Adipose tissue (tissue), 3 donors: Measurements from ENCODE around the gene CNIH1. TPM values are rescaled to one million over a fixed set of nuclear protein-coding genes. Genes with fewer than 3 reads are reported as not detected.
"Not testable (repeated sequence)": the region's sequence is repeated elsewhere in the genome, so short reads cannot be mapped to it uniquely, and the experiment has no call there.

Source experiments
- H3K27ac ChIP-seq: one replicate; pipeline ENCODE4 v1.5.1; 2013; ENCODE audit warnings: low read depth, low read length
- WGBS, 3 donors: extraction: QIAGEN DNeasy Blood & Tissue Kit; methylation state at CpG; one replicate each; pipeline ENCODE4 v1.1.7; 2013; 5-methylcytosine and 5-hydroxymethylcytosine counted together
- polyA plus RNA-seq, 3 donors: library from polyadenylated mRNA; stranded (reverse); fragments of 200-250 nt; gene quantifications; one replicate each; pipeline ENCODE4 v1.2.3, GENCODE V29; 2013
- donor health status: healthy with polysubstance abuse.
- donor health status: Bipolar disorder and iron deficiency.
- donor health status: healthy.

CNIH1 gene
- polyA plus RNA-seq, 3 donors = 42.1 to 132 (median 67.6) TPM

DNA sequence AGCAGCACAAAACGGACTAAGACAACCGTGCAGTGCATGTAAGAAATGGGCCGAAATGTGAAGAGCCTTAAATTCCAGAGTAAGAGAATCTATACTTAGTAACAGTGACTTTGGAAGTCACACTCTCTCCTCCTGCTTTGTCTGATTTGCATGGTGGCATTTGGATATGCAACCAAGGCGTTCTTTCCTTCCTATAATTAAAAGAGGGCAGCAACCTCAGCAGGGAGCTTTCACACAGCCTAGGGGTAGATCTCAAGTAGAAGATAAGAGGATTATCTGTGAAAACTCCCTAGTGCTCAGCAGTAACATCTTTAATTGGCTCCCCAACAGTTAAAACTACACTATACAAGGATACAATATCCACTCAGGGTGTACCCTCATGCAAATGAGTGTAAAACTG, 31.1 kb upstream of the CNIH1 start:
- 89 to 91% (median 91%) methylated on average over 4 of the region's 4 CpGs for WGBS, 3 donors
- no peak overlapping the region for H3K27ac ChIP-seq

DNA sequence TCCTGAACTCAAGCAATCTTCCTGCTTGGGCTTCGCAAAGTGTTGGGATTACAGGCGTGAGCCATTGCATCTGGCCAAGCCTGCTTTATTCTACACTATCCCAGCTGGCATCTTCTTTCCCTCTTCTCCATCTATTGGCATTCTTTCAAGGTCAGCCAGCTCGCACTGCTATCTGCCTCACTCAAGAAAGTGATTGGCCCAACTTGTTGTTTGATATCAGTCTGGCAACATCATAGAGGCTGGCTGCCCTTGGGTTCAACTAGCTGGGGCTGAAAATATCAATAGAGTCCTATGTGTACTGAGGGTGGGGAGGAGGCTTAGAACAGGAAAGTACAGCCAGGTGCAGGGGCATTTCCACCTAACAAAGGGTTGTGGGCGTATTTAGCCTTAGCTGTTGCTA, 30.5 kb upstream of the CNIH1 start:
- WGBS, 3 donors = 66 to 90% (median 88%) methylated on average over 4 of the region's 4 CpGs
- no peak overlapping the region for H3K27ac ChIP-seq

DNA sequence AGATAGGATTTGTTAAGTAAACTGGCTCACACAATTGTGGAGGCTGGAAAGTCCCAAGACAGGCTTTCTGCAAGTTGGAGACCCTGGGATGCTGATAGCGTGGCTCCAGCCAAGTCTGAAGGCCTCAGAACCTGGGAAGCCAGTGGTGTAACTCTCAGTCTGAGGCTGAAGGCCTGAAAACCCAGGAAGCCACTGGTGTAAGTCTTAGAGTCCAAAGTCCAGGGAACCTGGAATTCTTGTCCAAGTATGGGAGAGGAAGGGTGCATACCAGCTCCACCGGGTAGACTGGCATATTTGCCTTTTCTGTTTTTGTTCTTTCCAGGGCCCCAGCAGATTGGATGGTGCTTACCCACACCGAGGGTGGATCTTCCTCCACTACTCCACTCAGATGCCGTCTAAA, 29.5 kb upstream of the CNIH1 start:
- 67 to 95% (median 93%) methylated on average over 4 of the region's 4 CpGs for WGBS, 3 donors

DNA sequence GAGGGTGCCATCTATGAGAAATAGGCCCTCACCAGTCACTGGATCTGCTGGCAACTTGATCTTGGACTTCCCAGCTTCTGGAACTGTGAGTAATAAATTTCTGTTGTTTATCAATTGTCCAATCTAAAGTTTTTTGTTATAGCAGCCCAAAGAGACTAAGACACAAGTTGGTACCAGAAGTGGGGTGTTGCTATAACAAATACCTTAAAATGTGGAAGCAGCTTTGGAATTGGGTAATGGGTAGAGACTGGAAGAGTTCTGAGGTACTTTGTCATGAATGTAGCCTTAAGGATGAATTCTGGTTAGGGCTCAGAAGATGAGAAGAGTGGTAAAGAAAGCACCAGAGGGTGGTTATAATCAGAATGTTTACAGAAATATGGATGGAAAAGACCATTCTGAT, 26.1 kb upstream of the CNIH1 start:
- H3K27ac ChIP-seq = no peak overlapping the region

More for the DNA sequence above, 29.5 kb upstream of the CNIH1 start:
- H3K27ac ChIP-seq = no peak overlapping the region

DNA sequence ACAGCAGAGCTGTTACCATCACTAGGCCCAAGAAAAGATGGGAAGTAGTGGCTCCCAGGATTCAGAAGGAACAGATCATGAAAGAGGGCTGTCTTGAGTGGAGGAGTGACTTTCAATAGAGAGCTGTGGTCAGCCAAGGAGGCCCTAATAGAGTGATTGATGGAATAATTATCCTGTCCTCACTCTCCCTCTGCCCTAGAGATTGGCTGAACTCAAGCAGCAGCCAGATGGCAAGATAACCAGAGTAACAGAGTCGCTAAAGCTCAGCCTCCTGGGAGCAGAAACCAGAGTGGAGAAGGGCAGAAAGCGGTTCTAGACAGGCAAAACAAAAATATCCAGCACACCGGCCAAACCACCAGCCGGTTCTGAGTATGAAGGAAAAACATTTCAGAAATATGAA, 24.5 kb upstream of the CNIH1 start:
- 72 to 80% (median 79%) methylated on average over 4 of the region's 4 CpGs for WGBS, 3 donors
- H3K27ac ChIP-seq = no peak overlapping the region

DNA sequence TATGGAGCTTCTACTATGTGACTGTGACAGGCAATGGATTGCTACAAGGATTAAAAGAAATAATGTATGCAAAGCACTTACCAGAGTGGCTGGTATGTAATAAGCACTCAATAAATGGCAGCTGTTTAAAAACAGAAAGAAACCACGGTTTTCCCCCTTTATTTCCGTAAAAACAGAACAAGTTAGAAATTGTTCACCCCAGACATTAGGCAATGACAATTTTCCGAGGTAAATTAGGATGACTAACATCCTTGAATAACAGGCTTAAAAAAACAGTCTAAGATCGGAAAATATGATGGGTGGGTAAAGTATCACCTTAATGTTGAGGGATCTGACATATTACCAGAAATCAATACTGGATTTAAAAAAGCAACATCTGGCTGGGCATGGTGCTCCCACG, 20.9 kb upstream of the CNIH1 start:
- 59 to 79% (median 76%) methylated on average over 5 of the region's 5 CpGs for WGBS, 3 donors

DNA sequence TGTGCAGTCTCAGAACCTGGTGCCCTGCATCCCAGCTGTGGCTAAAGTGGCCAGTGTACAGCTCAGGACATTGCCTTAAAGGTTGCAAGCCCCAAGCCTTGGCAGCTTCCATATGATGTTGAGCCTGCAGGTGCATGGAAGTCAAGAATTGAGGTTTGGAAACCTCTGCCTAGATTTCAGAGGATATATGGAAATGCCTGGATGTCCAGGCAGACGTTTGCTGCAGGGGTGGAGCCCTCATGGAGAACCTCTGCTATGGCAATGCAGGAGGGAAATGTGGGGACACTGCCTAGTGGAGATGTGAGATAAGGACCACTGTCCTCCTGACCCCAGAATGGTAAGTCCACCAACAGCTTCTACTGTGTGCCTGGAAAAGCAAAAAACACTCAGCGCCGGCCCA, 17.9 kb upstream of the CNIH1 start:
- 88 to 95% (median 92%) methylated on average over 3 of the region's 3 CpGs for WGBS, 3 donors

More for the DNA sequence above, 20.9 kb upstream of the CNIH1 start:
- H3K27ac ChIP-seq = no peak overlapping the region

DNA sequence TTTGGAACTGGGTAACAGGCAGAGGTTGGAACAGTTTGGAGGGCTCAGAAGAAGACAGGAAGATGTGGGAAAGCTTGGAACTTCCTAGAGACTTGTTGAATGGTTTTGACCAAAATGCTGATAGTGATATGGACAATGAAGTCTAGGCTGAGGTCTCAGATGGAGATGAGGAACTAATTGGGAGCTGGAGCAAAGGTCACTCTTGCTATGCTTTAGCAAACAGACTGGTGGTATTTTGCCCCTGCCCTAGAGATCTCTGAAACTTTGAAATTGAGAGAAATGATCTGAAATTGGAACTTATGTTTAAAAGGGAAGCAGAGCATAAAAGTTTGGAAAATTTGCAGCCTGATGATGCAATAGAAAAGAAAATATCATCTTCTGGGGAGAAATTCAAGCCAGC, 17.4 kb upstream of the CNIH1 start:
- H3K27ac ChIP-seq = not testable (repeated sequence)

More for the DNA sequence above, 17.9 kb upstream of the CNIH1 start:
- no peak overlapping the region for H3K27ac ChIP-seq

DNA sequence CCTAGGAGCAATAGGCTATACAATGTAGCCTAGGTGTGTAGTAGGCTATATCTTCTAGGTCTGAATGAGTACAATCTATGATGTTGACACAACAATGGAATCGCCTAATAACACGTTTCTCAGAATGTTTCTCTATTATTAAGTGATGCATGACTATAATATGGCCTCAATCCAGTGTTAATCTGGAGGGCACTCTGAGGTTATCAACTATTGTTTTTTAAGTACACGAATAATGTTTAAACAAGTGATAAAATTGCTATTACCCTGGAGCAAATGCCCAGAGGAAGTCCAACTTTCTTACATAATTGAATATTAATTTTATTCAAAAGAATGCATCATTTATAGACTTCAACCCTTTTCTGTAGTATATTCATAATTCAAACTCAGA, 16.4 kb upstream of the CNIH1 start:
- no peak overlapping the region for H3K27ac ChIP-seq
- 15 to 63% (median 56%) methylated on average over 3 of the region's 3 CpGs for WGBS, 3 donors

DNA sequence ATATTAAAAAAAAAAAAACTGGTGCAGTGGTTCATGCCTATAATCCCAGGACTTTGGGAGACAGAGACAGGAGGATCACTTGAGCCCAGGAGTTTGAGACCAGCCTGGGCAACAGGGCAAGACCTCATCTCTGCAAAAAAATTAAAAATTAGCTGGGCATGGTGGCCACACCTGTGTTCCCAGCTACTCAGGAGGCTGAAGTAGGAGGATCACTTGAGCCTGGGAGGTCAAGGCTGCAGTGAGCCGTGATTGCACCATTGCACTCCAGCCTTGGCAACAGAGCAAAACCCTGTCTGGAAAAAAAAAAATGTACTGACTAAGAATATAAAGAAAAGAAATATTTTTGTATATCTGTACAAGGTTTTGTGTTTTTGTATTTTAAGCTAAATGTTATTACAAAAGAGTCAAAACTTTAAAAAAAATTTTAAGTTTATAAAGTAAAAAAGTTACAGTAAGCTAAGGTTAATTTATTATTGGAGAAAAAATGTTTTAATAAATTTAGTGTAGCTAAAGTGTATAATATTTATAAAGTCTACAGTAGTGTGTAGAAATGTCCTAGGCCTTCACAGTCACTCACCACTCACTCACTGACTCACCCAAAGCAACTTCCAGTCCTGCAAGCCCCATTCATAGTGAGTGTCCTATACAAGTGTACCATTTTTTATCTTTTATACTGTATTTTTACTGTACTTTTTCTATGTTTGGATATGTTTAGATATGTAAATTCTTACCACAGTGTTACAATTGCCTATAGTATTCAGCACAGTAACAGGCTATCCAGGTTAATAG, 15.8 kb upstream of the CNIH1 start:
- WGBS, 3 donors = 74 to 87% (median 81%) methylated on average over 1 of the region's 1 CpG
- H3K27ac ChIP-seq = not testable (repeated sequence)

DNA sequence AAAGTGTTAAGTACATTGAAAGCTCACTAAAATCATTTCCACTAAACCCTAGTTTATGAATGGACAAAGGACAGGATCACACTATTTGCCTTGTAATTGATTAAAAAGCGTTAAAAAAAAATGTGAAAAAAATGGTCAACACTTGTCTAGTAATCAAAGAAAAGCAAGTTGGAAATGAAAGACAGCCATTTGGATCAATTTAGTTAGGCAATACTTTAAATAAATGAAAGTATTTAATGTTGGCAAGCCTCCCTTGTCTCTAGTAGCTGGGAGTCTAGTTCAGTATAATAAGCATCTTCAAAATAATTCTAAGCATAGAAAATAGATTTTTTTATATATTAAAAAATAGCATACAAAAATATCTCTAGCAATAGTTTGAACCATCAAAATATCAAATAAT, 14.2 kb upstream of the CNIH1 start:
- H3K27ac ChIP-seq = no peak overlapping the region
- WGBS, 3 donors = 35 to 89% (median 87%) methylated on average over 1 of the region's 1 CpG

DNA sequence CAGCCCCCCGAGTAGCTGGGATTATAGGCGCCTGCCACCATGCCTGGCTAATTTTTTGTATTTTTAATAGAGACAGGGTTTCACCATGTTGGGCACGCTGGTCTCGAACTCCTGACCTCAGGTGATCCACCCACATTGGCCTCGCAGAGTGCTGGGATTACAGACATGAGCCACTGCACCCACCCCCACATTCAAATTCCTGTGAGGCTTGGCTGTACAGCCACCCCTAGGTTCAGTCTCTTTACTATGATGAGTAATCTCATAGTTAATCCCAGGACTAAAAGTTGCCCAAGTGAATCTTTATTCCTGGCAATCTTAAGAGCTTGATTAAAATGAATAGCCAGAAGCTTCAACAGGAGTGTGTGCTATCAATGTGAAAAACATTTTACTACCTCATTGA, 12.8 kb upstream of the CNIH1 start:
- H3K27ac ChIP-seq = not testable (repeated sequence)
- WGBS, 3 donors = 82 to 91% (median 87%) methylated on average over 5 of the region's 5 CpGs

DNA sequence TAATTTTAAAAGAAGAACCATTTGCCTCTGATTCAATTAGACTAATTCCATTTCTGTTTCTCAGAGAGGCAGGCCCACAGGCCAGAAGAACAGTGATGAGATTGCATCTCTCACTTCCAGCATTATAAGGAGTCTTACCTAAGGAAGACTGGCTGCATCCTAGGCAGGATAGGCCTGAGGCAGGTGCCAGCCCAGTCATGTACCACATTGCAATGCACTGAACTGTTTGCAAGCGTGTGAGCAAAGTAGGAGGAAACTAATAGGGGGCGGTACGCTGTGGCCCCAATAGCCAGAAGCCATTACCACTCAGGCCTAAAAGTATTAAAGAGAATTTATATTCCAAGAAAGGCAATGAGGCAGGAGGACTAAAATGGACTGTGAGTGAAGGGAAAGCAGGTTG, 12.1 kb upstream of the CNIH1 start:
- H3K27ac ChIP-seq = no peak overlapping the region
- 94 to 99% (median 96%) methylated on average over 3 of the region's 3 CpGs for WGBS, 3 donors

DNA sequence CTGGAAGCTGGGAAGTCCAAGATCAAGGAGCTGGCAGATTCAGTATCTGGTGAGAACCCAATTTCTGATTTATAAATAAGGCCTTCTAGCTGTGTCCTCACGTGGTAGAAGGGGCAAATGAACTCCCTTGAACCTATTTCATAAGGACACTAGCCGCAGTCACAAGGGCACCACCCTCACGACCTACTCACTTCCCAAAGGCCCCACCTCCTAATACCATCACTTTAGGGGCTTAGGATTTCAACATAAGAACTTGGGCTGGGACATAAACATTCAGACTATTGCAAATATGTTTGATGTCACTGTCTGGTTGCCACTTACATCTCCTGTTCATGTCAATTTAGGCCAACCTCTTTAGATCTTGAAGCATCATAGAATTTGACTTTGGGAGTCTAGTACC, 10.8 kb upstream of the CNIH1 start:
- WGBS, 3 donors = 77 to 89% (median 84%) methylated on average over 3 of the region's 3 CpGs
- no peak overlapping the region for H3K27ac ChIP-seq

DNA sequence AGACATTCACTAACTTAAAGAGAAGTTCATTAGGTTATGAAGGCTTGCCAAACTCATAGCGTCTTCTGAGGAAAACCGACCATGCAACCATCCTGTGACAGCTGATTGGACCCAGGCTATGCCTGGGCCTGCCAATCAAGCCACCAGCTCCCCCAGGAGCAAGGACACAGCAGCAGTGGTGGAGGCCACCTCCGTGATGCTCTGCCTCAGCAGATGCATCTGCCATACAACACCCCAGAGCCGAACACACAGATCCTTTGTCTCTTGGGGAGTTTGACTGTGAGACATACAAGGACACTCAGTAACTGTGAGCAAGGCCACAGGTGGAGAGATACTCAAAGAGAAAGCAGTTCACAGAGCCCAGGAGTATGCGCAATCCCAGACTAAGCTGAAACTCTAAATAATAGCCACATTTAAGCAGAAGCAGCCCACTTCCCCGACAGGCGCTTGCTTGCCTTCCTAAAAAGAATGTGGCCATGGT, 10.0 kb upstream of the CNIH1 start:
- WGBS, 3 donors = 83 to 88% (median 87%) methylated on average over 7 of the region's 7 CpGs
- no peak overlapping the region for H3K27ac ChIP-seq

DNA sequence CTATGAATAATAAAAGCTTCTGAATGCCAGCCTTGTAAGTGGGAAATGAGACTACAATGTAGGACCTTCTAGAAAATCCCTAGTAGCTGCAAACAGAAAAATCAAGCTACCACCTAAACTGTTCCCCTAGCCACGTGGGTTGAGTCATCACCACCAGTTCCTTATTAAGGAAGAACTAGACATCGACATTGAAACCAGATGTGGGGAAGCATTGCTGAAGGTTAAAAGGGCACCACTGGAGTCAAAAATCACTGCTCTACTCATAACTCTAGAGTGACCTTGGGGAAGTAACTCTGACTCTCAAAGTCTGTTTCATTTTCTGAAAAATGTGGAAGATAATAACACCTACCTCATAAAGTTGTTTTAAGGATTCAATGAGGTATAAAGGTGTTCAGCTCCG, 9.4 kb upstream of the CNIH1 start:
- H3K27ac ChIP-seq = no peak overlapping the region
- WGBS, 3 donors = 32 to 67% (median 34%) methylated on average over 3 of the region's 3 CpGs

DNA sequence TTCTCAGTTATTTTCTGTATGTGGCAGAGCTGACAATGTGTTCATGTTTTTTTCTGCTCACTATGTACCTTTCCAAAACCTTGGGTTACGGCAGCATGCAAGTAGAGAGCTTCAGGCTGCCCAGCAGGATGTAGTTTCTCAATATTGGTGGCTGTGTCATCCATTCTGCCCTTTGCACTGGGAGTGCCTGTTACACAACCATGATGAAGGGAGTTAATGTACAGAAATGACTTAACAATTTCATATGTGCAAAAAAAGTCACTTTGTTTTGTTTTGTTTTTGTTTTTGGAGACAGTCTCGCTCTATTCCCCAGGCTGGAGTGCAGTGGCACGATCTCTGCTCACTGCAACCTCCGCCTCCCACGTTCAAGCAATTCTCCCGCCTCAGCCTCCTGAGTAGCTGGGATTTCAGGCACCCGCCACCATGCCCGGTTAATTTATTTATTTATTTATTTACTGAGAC, 6.1 kb upstream of the CNIH1 start:
- WGBS, 3 donors = 60 to 91% (median 71%) methylated on average over 8 of the region's 8 CpGs
- H3K27ac ChIP-seq = no peak overlapping the region

DNA sequence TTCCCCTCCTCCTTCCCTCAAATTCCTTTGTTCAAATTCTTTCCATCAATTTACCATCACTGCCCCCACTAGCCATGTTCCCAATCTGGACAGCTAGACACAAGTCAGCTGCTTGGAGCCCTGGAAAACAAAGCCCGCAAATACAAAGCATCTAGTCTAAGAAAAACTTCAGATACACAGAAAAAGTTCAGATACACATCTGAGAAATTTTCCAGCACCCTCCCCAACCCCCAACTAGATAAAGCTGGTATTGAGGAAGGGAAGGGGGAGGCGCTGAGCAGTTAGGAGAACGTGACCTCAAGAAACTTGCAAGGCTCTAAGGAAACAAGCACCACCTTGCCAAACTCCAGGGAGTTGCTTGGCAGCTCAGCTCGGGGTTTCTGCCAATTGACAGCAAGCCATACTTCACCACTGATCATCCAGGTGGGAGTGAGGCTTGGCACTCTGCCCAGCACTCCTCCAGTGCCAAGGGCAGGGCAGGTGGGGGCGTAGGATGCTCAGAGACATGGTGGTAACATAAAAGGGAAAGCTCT, 5.1 kb upstream of the CNIH1 start:
- no peak overlapping the region for H3K27ac ChIP-seq
- WGBS, 3 donors = 25 to 28% (median 26%) methylated on average over 5 of the region's 5 CpGs

DNA sequence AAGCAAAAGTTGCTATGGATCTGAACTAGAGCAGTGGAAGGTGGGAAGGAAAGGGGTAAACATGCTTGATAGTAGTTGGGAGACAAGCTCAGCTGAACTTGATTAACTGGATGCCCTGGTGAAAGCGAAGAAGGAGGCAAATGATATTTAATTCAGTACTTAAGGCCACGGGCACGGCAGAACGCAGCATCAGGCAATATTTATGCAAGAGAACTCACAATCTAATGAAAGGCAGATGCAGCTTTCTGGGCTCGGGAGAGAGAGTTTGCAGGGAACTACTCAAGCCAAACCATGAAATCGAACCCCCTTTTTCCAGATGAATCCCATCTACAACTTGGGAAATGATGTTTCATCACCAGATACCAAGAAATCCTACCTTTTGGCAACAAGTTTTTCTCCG, 3.5 kb upstream of the CNIH1 start:
- WGBS, 3 donors = 75 to 86% (median 78%) methylated on average over 7 of the region's 7 CpGs
- H3K27ac ChIP-seq = no peak overlapping the region

DNA sequence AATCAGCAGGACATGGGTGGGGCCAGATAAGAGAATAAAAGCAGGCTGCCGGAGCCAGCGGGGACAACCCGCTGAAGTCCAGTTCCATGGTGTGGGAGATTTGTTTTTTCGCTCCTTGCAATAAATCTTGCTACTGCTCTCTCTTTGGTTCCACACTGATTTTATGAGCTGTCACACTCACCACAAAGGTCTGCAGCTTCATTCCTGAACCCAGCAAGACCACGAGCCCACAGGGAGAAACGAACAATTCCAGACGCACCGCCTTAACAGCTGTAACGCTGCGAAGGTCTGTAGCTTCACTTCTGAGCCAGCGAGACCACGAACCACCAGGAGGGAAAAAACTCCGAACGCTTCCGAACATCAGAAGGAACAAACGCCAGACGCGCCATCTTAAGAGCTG, 2.8 kb upstream of the CNIH1 start:
- H3K27ac ChIP-seq = no peak overlapping the region
- WGBS, 3 donors = 74 to 94% (median 91%) methylated on average over 18 of the region's 18 CpGs
